Measurements from ENCODE around the gene DDX19B.
A peak's percentile ranks its signal among the peaks of the same experiment; 100 is the strongest.

DDX19B gene

GRCh38 chr16:70374213-70374612 lies 75.2 kb downstream of the DDX19B start:
- TF ChIP-seq MYC (IDR thresholded peaks at IDR 0.05; ENCODE audit: low read depth, low read length) (no peak), MAX (IDR thresholded peaks at IDR 0.05; ENCODE audit: low read depth, low read length) (no peak), CTCF (IDR thresholded peaks at IDR 0.05; ENCODE audit: low read depth, low read length) (no peak), POLR2A (IDR thresholded peaks at IDR 0.05; ENCODE audit: extremely low read depth, insufficient read length) (no peak)
- no peak overlapping the region for H3K4me3 ChIP-seq (ENCODE audit: low read depth, low read length)
- DNase-seq (ENCODE audit: low read depth) = no peak

GRCh38 chr16:70375636-70376611 lies 76.9 kb downstream of the DDX19B start:
- no peak overlapping the region for H3K4me3 ChIP-seq (ENCODE audit: low read depth, low read length)
- TF ChIP-seq CTCF (IDR thresholded peaks at IDR 0.05; ENCODE audit: low read depth, low read length) (no peak), MYC (IDR thresholded peaks at IDR 0.05; ENCODE audit: low read depth, low read length) (no peak), MAX (IDR thresholded peaks at IDR 0.05; ENCODE audit: low read depth, low read length) (no peak), POLR2A (IDR thresholded peaks at IDR 0.05; ENCODE audit: extremely low read depth, insufficient read length) (no peak)
- DNase-seq (ENCODE audit: low read depth) = no peak

- TF ChIP-seq CTCF (IDR thresholded peaks at IDR 0.05; ENCODE audit: low read depth, low read length) (no peak), MAX (IDR thresholded peaks at IDR 0.05; ENCODE audit: low read depth, low read length) (no peak), POLR2A (IDR thresholded peaks at IDR 0.05; ENCODE audit: extremely low read depth, insufficient read length) (no peak), MYC (IDR thresholded peaks at IDR 0.05; ENCODE audit: low read depth, low read length) (no peak)
- no peak for DNase-seq (ENCODE audit: low read depth)
- no peak overlapping the region for H3K4me3 ChIP-seq (ENCODE audit: low read depth, low read length)
Observed at GRCh38 chr16:70377782-70378181, 78.8 kb downstream of the DDX19B start.

GRCh38 chr16:70378869-70379493 lies 80.0 kb downstream of the DDX19B start:
- no peak for DNase-seq (ENCODE audit: low read depth)
- peak overlapping the region; percentile 93 for H3K4me3 ChIP-seq (ENCODE audit: low read depth, low read length)
- TF ChIP-seq CTCF (IDR thresholded peaks at IDR 0.05; ENCODE audit: low read depth, low read length) = no peak
- no peak for TF ChIP-seq MAX (IDR thresholded peaks at IDR 0.05; ENCODE audit: low read depth, low read length)
- no peak for TF ChIP-seq POLR2A (IDR thresholded peaks at IDR 0.05; ENCODE audit: extremely low read depth, insufficient read length)
- TF ChIP-seq MYC (IDR thresholded peaks at IDR 0.05; ENCODE audit: low read depth, low read length) = no peak

- peak overlapping the region; percentile 93 for H3K4me3 ChIP-seq (ENCODE audit: low read depth, low read length)
- peak; percentile 91 for DNase-seq (ENCODE audit: low read depth)
- no peak; the same call in 1 of the 2 replicates for TF ChIP-seq MYC (IDR thresholded peaks at IDR 0.05; ENCODE audit: low read depth, low read length)
- no peak for TF ChIP-seq POLR2A (IDR thresholded peaks at IDR 0.05; ENCODE audit: extremely low read depth, insufficient read length)
- TF ChIP-seq CTCF (IDR thresholded peaks at IDR 0.05; ENCODE audit: low read depth, low read length) = no peak
- no peak; the same call in 1 of the 2 replicates for TF ChIP-seq MAX (IDR thresholded peaks at IDR 0.05; ENCODE audit: low read depth, low read length)
Observed at GRCh38 chr16:70380248-70380918, 81.4 kb downstream of the DDX19B start.
